ENCODE data around the gene MSX2.

DNA sequence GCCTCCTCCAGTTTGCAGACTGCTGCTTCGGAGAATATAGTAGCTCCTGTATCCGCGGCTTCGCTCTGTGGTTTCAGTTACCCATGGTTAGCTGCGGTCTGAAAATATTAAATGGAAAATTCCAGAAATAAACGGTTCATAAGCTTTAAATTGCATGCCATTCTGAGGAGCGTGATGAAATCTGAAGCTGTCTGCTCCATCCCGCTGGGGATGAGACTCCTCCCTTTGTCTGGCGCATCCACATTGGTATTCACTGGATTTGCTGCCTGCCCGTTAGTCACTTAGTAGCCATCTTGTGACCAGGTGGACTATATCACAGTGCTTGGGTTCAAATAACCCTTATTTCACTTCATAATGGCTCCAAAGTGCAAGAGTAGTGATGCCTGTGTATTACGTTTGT is 36.3 kb downstream of the MSX2 start:
- TF ChIP-seq, protein P1, sequence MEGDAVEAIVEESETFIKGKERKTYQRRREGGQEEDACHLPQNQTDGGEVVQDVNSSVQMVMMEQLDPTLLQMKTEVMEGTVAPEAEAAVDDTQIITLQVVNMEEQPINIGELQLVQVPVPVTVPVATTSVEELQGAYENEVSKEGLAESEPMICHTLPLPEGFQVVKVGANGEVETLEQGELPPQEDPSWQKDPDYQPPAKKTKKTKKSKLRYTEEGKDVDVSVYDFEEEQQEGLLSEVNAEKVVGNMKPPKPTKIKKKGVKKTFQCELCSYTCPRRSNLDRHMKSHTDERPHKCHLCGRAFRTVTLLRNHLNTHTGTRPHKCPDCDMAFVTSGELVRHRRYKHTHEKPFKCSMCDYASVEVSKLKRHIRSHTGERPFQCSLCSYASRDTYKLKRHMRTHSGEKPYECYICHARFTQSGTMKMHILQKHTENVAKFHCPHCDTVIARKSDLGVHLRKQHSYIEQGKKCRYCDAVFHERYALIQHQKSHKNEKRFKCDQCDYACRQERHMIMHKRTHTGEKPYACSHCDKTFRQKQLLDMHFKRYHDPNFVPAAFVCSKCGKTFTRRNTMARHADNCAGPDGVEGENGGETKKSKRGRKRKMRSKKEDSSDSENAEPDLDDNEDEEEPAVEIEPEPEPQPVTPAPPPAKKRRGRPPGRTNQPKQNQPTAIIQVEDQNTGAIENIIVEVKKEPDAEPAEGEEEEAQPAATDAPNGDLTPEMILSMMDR (conservative IDR thresholded peaks at IDR 0.05; ENCODE audit: low read depth, low read length) = no peak
- TF ChIP-seq EZH2phosphoT487 (IDR thresholded peaks at IDR 0.05; ENCODE audit: borderline replicate concordance, low read length) (no peak), EZH2 (IDR thresholded peaks at IDR 0.05; ENCODE audit: low read length, unreplicated experiment) (no peak)
